GM21528 (cell line): ENCODE measurements around the gene SLMAP.
A peak's percentile ranks its signal among the peaks of the same experiment; 100 is the strongest.

ENCODE experiments used
- ATAC-seq: cut with Tn5 transposase; IDR thresholded peaks from one replicate; pipeline ENCODE4 v1.9.1; 2021; ENCODE audit warnings: mild to moderate bottlenecking, moderate library complexity; ENCODE audit not compliant: unreplicated experiment, low FRiP score

Gene SLMAP

DNA sequence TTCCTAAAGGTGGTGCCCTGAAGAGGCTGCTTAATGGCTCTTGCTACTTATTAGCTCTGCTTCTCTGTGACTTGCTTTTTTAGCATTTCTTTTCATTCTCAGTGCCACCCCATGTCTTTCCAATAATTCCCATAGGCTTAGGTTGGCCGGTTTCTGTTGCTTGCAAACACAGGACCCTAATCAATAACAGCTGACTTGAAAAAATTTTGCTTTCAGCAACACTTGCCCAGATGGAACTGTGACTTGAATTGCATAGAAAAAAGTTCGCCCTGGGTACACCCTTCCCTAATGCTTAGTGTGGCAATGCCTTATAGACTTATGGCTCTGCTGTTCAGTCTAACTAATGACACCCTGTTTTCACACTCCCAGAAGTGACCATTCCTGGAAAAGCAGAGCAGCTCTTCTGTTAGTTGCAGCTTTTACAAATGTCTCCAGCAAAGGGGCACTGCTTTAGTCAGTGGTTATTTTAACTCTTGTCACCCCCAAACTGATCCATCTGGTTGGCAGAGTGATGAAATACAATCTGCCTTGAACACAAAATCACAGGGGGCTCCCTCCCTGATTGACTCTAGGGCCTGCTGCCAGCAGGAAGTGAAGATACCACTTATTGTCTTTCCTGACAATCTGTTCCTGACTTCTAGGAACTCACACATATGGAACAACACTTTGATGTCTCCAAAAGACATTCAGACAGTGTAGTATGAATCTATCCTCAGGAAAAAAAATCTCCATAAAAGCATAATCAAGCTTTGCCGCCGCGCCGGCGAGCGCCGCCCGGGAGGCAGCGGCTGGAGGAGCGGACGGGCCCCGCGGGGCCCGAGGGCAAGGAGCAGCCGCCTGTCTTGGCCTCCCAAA, 9.7 kb upstream of the SLMAP start:
- no peak for ATAC-seq

GRCh38 chr3:57749542-57749941, 6.6 kb upstream of the SLMAP start:
- no peak for ATAC-seq

DNA sequence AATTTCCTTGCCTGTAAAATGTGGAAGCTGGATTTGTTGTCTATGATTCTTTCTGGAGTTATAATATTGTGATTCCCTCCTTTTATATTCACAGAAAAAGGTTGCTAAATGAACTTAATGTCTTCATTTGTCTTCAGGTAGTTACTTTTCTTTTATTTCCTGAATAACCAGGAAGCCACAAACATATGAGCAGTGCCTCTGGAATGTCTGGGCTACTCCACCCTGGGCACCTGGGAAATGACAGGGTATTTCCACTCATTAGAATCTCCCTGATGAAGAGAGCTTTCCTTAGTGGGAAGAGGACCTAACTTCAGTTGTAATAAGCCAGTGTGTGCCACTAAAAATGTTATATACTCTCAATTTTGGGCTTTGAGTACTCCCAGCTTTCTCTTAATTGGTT, 3.8 kb upstream of the SLMAP start:
- no peak for ATAC-seq

- no peak for ATAC-seq
Observed at GRCh38 chr3:57753016-57753415, 3.1 kb upstream of the SLMAP start.

DNA sequence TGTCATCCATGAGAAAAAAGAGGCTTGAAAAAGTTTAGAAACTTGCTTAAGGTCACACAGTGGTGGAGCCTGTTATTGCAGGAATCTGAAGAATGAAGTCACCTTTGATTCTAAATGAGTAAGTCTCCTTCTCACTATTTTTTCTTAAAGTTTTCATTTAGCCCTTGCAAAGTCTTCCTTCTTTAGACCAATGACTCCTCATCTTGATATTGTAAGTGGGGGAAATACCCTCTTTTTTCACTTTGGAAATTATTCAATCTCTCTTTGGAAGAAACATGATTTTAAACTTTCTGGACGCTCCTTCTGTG, 787 bp upstream of the SLMAP start:
- ATAC-seq = no peak

DNA sequence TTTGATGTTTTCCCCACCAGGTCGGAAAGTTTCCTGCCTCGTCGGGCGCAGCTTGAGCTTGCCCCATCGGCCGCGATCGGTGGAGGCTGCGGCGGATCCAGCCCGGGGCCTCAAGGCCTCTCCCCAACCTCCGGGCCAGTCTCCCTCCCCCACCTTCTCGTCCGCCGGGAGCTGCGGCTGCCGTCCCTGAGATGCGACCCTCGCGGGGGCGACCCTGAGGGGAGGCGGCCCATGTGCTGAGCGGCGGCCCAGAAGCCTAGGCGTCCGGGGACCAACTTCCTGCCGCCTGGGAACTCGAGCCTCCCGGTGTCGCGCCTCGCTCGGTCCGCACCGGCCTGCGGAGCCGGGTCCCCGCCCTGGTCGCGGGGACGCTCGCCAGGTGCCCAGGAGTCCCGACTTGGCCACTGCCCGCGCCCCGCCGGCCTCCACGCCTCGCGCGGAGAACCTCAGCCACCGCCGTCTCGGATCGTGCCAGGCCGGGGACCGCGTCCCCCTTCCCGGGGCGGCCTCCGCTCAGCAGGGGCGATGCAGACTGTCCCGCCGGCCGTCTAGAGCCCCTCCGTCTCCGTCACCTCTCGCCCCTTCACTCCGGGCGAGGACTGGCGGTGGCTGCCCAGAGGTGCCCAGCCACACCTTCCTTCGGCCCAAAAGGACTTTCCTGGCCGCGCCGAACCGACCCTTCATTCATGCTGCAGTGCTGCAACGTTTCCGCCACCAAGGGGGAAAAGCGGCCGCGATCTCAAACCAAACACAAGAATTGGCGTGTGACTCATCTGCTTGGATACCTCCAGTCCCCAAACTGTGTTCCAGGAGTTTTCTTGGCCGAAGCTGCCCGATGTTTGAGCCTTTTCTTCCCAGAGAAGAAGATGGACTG, 656 bp downstream of the SLMAP start:
- ATAC-seq = peak; percentile 24

- ATAC-seq = no peak
Observed at GRCh38 chr3:57757642-57758297, 1.7 kb downstream of the SLMAP start.

DNA sequence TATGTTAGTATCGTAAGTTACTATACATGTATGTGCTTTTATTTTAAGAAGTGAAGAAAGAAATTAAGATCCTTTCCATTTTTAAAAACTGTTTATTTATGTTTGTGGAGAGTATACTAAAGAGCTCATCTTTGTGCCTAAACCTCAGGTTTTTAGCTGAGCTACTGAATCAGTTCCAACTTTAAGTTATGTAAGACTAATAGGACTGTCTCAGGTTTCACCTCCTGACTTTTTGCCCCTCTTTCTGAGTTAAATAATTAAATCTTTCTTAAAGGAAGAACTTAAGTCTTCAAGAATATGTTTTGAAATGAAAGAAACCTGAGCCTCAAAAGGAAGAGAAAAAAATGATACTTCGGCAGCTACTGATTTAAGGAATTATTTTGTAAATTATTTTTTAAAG, 2.6 kb downstream of the SLMAP start:
- ATAC-seq = no peak

GRCh38 chr3:57764794-57765193, 8.7 kb downstream of the SLMAP start:
- no peak for ATAC-seq

GRCh38 chr3:57768595-57768994, 12.5 kb downstream of the SLMAP start:
- no peak for ATAC-seq

DNA sequence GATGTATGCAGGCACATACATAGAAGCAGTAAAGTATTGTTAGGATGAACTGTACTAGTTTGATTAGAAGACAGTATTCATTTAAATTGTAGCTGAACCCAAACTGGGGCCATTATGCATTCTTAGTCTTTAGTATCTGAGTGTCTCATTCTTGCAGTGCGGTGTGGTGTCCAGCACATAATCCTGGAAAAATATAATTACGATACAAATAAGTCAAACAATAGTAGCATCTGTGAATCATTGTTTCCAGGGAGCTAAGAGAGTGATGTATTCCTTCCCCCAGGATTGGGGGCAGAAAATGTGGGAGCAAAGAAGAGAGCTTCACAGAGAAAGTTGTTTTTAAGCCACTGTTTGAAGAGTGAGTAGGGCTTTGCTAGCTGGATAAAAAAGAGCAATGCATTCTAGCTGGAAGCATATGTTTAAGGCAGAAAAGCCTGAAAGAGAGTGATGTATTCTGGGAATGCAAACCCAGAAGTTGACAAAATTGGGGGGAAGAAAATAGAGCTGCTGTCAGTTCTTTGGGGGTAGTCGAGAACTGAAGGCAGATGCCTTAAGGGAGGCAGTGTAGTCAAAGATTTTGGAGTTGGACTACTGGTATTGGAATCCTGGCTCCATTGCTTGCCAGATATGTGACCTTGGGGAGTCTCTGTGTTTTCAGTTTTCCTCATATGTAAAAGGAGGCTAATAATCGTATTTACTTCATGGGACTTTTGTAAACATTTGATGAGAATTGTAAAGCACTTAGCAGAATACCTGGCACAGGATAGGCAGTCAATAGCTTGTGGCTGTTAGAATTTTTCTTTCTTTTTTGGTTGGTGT, 14.1 kb downstream of the SLMAP start:
- no peak for ATAC-seq

DNA sequence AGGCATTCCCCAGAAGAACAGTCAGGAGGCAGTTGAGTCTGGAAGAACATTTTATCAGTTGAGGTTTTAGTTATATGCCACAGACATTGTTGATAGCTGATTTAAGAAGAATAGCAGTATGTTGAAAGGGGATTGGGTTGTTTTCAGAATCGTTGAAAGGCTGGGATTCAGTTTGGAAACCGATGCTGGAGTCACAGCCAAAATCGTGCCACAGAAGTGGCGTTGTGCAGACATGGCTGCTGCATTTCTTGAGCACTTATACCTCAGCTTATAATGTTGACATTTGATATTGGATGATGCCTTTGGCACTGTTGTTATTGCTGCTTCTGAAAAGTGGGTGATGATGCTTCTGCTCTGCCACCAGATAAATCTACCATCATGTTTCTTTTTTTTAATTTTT, 16.1 kb downstream of the SLMAP start:
- no peak for ATAC-seq

- no peak for ATAC-seq
Observed at GRCh38 chr3:57777774-57778173, 21.7 kb downstream of the SLMAP start.

DNA sequence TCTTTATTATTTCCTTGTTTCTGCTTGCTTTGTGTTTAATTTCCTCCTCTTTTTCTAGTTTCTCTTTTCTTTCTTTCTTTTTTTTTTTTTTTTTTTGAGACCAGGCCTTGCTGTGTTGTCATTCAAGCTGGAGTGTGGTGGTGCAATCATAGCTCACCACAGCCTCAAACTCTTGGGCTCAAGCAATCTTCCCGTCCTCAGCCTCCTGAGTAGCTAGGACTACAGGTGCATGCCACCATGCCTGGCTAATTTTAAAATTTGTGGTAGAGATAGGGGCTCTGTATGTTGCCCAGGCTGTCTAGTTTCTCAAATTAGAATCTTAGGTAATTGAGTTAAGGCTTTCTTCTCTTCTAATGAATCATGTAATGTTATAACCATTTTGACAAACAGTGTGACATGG, 22.4 kb downstream of the SLMAP start:
- ATAC-seq = no peak

- ATAC-seq = no peak
Observed at GRCh38 chr3:57779666-57780065, 23.6 kb downstream of the SLMAP start.

GRCh38 chr3:57783186-57784088, 27.3 kb downstream of the SLMAP start:
- ATAC-seq = no peak

DNA sequence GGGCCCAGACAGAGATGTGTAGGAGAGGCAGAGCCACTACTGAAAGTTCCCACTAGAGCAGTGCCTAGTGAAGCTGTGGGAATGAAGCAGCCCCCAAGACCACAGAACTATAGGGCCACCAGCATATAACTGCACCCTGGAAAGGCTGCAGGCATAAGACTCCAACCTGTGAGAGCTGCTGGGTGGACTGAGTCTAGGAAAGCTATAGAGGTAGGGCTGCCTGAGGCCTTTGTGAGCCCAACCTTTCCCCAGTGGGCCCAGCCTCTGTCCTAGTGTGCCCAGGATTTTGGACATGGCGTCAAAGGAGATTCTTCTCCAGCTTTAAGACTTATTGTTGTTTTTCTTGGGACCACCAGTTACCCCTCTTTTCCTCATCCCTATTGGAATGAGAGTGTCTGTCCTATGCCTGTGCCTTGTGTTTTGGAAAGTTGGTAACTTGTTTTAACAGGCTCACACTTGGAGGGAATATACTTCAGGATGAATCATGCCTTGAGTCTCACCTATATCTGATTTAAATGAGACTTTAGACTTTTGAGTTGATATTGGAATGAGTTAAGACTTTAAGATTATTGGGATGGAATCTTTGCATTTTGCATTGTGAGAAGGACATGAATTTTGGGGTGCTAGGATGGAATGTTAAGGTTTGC, 28.1 kb downstream of the SLMAP start:
- no peak for ATAC-seq

GRCh38 chr3:57785446-57785845, 29.3 kb downstream of the SLMAP start:
- no peak for ATAC-seq
